ENCODE results near the gene SLC6A13.

The SLC6A13 gene

GRCh38 chr12:197911-198695, 64.5 kb downstream of the SLC6A13 start:
- FAIRE-seq (no peak), DNase-seq (ENCODE audit: insufficient read length, low spot score) (no peak)
- TF ChIP-seq CTCF (IDR thresholded peaks at IDR 0.05; ENCODE audit: insufficient read depth, missing control alignments) = no peak

- no peak for TF ChIP-seq CTCF (IDR thresholded peaks at IDR 0.05; ENCODE audit: insufficient read depth, missing control alignments)
- DNase-seq (ENCODE audit: insufficient read length, low spot score) = no peak
- FAIRE-seq = no peak
Observed at GRCh38 chr12:197347-197746, 65.3 kb downstream of the SLC6A13 start.

- DNase-seq (ENCODE audit: insufficient read length, low spot score) (no peak), FAIRE-seq (no peak)
- TF ChIP-seq CTCF (IDR thresholded peaks at IDR 0.05; ENCODE audit: insufficient read depth, missing control alignments) = no peak
Observed at GRCh38 chr12:196436-196835, 66.2 kb downstream of the SLC6A13 start.

GRCh38 chr12:195951-196350, 66.7 kb downstream of the SLC6A13 start:
- no peak for DNase-seq (ENCODE audit: insufficient read length, low spot score)
- FAIRE-seq = no peak
- TF ChIP-seq CTCF (IDR thresholded peaks at IDR 0.05; ENCODE audit: insufficient read depth, missing control alignments) = no peak

- no peak for TF ChIP-seq CTCF (IDR thresholded peaks at IDR 0.05; ENCODE audit: insufficient read depth, missing control alignments)
- FAIRE-seq (no peak), DNase-seq (ENCODE audit: insufficient read length, low spot score) (no peak)
Observed at GRCh38 chr12:195156-195555, 67.5 kb downstream of the SLC6A13 start.

- TF ChIP-seq CTCF (IDR thresholded peaks at IDR 0.05; ENCODE audit: insufficient read depth, missing control alignments) = no peak
- DNase-seq (ENCODE audit: insufficient read length, low spot score) (no peak), FAIRE-seq (no peak)
Observed at GRCh38 chr12:194276-194675, 68.4 kb downstream of the SLC6A13 start.

- DNase-seq (ENCODE audit: insufficient read length, low spot score) (no peak), FAIRE-seq (no peak)
- no peak for TF ChIP-seq CTCF (IDR thresholded peaks at IDR 0.05; ENCODE audit: insufficient read depth, missing control alignments)
Observed at GRCh38 chr12:193261-193660, 69.4 kb downstream of the SLC6A13 start.
